Measurements from ENCODE around the gene ADAMTS2.

GRCh38 chr5:179152941-179153340 lies 192.3 kb downstream of the ADAMTS2 start:
- TF ChIP-seq, protein P1, sequence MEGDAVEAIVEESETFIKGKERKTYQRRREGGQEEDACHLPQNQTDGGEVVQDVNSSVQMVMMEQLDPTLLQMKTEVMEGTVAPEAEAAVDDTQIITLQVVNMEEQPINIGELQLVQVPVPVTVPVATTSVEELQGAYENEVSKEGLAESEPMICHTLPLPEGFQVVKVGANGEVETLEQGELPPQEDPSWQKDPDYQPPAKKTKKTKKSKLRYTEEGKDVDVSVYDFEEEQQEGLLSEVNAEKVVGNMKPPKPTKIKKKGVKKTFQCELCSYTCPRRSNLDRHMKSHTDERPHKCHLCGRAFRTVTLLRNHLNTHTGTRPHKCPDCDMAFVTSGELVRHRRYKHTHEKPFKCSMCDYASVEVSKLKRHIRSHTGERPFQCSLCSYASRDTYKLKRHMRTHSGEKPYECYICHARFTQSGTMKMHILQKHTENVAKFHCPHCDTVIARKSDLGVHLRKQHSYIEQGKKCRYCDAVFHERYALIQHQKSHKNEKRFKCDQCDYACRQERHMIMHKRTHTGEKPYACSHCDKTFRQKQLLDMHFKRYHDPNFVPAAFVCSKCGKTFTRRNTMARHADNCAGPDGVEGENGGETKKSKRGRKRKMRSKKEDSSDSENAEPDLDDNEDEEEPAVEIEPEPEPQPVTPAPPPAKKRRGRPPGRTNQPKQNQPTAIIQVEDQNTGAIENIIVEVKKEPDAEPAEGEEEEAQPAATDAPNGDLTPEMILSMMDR (IDR thresholded peaks at IDR 0.05): no peak
- TF ChIP-seq EZH2 (IDR thresholded peaks at IDR 0.05) (no peak), EZH2phosphoT487 (IDR thresholded peaks at IDR 0.05) (no peak)

All from neural progenitor cell (in vitro differentiated cells).